Adrenal gland (tissue), 12 donors: ENCODE measurements around the gene TEAD1. TPM values are rescaled to one million over a fixed set of nuclear protein-coding genes. Genes with fewer than 3 reads are reported as not detected.

Experiments used
- DNase-seq, 7 donors: peaks; one replicate each; pipeline ENCODE4 v3.0.0-alpha.2; 2019 to 2020
- H3K27ac ChIP-seq, 5 donors: fragments of 200-600 bp; sonication (generic) in 4 of 5; 1 replicate in 3 of 5; 2 replicates in 2 of 5; pipeline versions ENCODE4 v1.5.1 to v1.8.0; 2016 to 2020; ENCODE audit warnings: mild to moderate bottlenecking in 1 of 5
- H3K27me3 ChIP-seq: fragments of 200-600 bp; 2 replicates; pipeline ENCODE4 v1.8.0; 2021
- H3K36me3 ChIP-seq, 2 donors: fragments of 200-600 bp; replicated peaks in 1 of 2; 1 replicate in 1 of 2; 2 replicates in 1 of 2; pipeline versions ENCODE4 v1.5.1 to v1.8.0; 2018 to 2022
- H3K4me1 ChIP-seq, 2 donors: fragments of 200-600 bp; replicated peaks in 1 of 2; 1 replicate in 1 of 2; 2 replicates in 1 of 2; pipeline versions ENCODE4 v1.5.1 to v1.8.0; 2018 to 2021
- H3K4me3 ChIP-seq, 4 donors: fragments of 200-600 bp; sonication (generic) in 3 of 4; one replicate each; pipeline ENCODE4 v1.5.1; 2016 to 2018
- H3K9me3 ChIP-seq, 3 donors: fragments of 200-600 bp; sonication (generic) in 1 of 3; replicated peaks in 1 of 3; 1 replicate in 2 of 3; 2 replicates in 1 of 3; pipeline versions ENCODE4 v1.5.1 to v1.8.0; 2016 to 2021
- CTCF ChIP-seq, 6 experiments: fragments of 450-650 bp in 4 of 6; fragments of 200-600 bp in 2 of 6; sonication (generic) in 1 of 6; IDR thresholded peaks; 1 replicate in 5 of 6; 2 replicates in 1 of 6; pipeline versions ENCODE4 v1.5.1 to v1.8.0; 2016 to 2021; ENCODE audit warnings: antibody characterized with exemption in 6 of 6, mild to moderate bottlenecking in 2 of 6, moderate library complexity in 1 of 6
- POLR2A ChIP-seq, 2 donors: fragments of 450-650 bp; IDR thresholded peaks; one replicate each; pipeline ENCODE4 v1.6.1; 2017; ENCODE audit warnings: antibody characterized with exemption in 2 of 2, mild to moderate bottlenecking in 2 of 2, moderate library complexity in 1 of 2
- WGBS, 4 donors: extraction: QIAGEN DNeasy Blood & Tissue Kit in 2 of 4; methylation state at CpG; one replicate each; pipeline versions ENCODE4 v1.1.5 to v1.1.7; 2013 to 2017; 5-methylcytosine and 5-hydroxymethylcytosine counted together
- intact Hi-C, 2 donors: fragments of 100-400 bp; cut with DNase I; formaldehyde crosslinking; loops; one replicate each; pipeline versions ENCODE4 v1.14.1 to v1.15.0; 2022 to 2023
- polyA plus RNA-seq, 3 donors: library from polyadenylated mRNA; stranded (reverse); fragments of 200-250 nt in 2 of 3; fragments of 350-450 nt in 1 of 3; fragmentation: Illumina TruSeq in 1 of 3; extraction: RNeasy Lipid Tissue Mini Kit (QIAGEN cat#74804) in 1 of 3; gene quantifications; one replicate each; pipeline ENCODE4 v1.2.3, GENCODE V29; 2013 to 2014
- total RNA-seq, 9 donors: library from RNA; depleted of rRNA in 4 of 9; stranded (reverse); fragments of >200 nt in 4 of 9; fragments of 120-200 nt in 1 of 9; fragmentation: NEBNext Ultra II Directional in 1 of 9; extraction: Animal tissue kit (Norgen Biotek cat#: 25700) in 1 of 9; gene quantifications; one replicate each; pipeline versions ENCODE4 v1.1.0 to v1.2.4, GENCODE V29; 2013 to 2023
- donor health status: healthy with polysubstance abuse.
- donor health status: Bipolar disorder and iron deficiency.
- donor health status: DM: yes; HTN: yes; CAD: no.
- donor health status: DM: no; HTN: no; CAD: no.
- donor health status: DM: no; HTN: no; CAD: no.
- donor health status: DM: yes; HTN: yes; CAD: no.

Gene TEAD1
- total and polyA plus RNA-seq, 12 donors: 3.9 to 49.9 (median 35.1) TPM

DNA sequence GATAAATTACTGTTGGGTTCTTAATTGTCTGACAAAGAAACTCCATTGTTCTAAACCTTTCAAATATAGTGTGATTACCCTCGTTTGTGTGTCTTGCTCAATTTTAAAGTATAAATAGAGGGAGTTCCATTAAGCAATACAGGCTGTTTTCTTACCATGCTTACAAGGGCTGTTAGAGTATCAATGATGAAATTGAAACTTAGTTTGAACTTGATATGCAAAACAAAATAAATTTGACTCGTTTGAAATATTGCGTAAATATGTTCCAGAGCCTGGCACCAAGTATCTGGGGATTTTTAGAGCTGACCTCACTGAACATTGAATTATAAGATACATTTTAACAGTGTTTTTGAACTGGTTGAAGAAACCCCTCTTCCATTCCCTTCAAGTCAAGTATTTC lies 31.7 kb downstream of the TEAD1 start:
- 44 to 51% (median 49%) methylated on average over 3 of the region's 3 CpGs for WGBS, 4 donors

GRCh38 chr11:12706545-12707499 lies 32.6 kb downstream of the TEAD1 start:
- Histone ChIP-seq H3K27ac (peak overlapping the region in 1 of 5 donors; percentile 5), H3K4me1 (peaks cover 4 to 27% of the 10 kb centered on the region in 2 donors), H3K9me3 (no peaks in the 10 kb centered on the region), H3K36me3 (no peaks in the 10 kb centered on the region), H3K27me3 (no peaks in the 10 kb centered on the region), H3K4me3 (no peak overlapping the region)
- TF ChIP-seq CTCF (IDR thresholded peaks at IDR 0.05): no peak
- no peak for TF ChIP-seq POLR2A (IDR thresholded peaks at IDR 0.05)
- intact Hi-C loops: no loop called here
- 57 to 64% (median 61%) methylated on average over 9 of the region's 9 CpGs for WGBS, 4 donors
- peak in 5 of 7 donors; percentile 36 to 67 (median 42) for DNase-seq

More for the DNA sequence above, 31.7 kb downstream of the TEAD1 start:
- intact Hi-C loops: no loop called here
- no peak for DNase-seq
- no peaks in the 10 kb centered on the region for H3K27me3 ChIP-seq
- H3K9me3 ChIP-seq: no peaks in the 10 kb centered on the region
- H3K4me3 ChIP-seq: no peak overlapping the region
- TF ChIP-seq POLR2A (IDR thresholded peaks at IDR 0.05): no peak
- H3K4me1 ChIP-seq: peaks cover 4 to 32% of the 10 kb centered on the region in 2 donors
- peak overlapping the region in 1 of 5 donors; percentile 5 for H3K27ac ChIP-seq
- H3K36me3 ChIP-seq: no peaks in the 10 kb centered on the region

DNA sequence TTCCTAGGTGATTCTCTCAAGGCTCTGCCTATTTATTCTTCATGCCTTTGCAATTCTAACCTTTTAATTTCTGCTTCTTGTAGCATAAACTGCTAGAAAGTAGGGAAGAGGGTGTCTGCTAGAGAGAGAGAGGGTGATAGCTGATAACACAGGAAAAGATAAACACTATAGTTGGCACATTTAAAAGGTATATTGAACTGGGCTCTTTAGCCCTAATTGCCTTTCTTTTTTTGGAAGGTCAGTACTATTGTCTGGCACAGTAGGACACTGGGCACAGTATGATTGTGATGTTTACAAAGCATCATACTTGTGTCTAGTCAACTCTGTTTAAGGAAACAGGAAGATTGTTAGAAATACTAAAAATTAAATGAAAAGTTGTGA lies 33.3 kb downstream of the TEAD1 start:
- no peaks in the 10 kb centered on the region for H3K36me3 ChIP-seq
- H3K27ac ChIP-seq: no peak overlapping the region
- TF ChIP-seq POLR2A (IDR thresholded peaks at IDR 0.05) (no peak), CTCF (IDR thresholded peaks at IDR 0.05) (no peak)
- DNase-seq: no peak
- peaks cover 4 to 27% of the 10 kb centered on the region in 2 donors for H3K4me1 ChIP-seq
- H3K4me3 ChIP-seq: no peak overlapping the region
- intact Hi-C loops: no loop called here
- H3K27me3 ChIP-seq: no peaks in the 10 kb centered on the region
- no peaks in the 10 kb centered on the region for H3K9me3 ChIP-seq

DNA sequence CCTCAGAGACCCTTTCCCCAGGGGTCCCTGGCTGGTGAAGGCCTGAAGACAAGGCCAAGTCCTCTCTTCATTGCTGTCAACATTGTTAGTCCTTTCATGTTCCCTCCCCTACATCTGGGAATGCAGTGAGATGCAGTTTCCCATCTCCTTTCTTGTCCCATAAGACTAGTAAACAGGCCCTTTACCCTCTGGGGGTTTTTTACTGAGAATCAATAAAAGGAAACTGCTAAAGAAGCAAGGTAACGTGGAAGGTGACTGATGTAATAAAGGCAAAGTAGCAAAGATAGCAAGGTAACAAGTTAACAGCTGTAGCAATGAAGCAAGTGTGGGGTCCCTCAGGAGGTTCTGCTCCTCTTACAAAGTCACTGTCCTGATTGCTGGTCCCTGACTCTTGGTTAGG lies 37.3 kb downstream of the TEAD1 start:
- no peaks in the 10 kb centered on the region for H3K36me3 ChIP-seq
- no peaks in the 10 kb centered on the region for H3K27me3 ChIP-seq
- H3K9me3 ChIP-seq: no peaks in the 10 kb centered on the region
- DNase-seq: peak in 1 of 7 donors; percentile 5
- no peak overlapping the region for H3K4me3 ChIP-seq
- 90 to 100% (median 91%) methylated on average over 1 of the region's 1 CpG for WGBS, 4 donors
- H3K4me1 ChIP-seq: peaks cover 4 to 19% of the 10 kb centered on the region in 2 donors
- TF ChIP-seq POLR2A (IDR thresholded peaks at IDR 0.05) (no peak), CTCF (IDR thresholded peaks at IDR 0.05) (no peak)
- intact Hi-C loops: no loop called here
- no peak overlapping the region for H3K27ac ChIP-seq
